PC-3 (cell line): Measurements from ENCODE around the gene UBE2S. TPM values are rescaled to one million over a fixed set of nuclear protein-coding genes. Genes with fewer than 3 reads are reported as not detected.

Source experiments
- ATAC-seq: fragments of 200-7000 bp; cut with Tn5 transposase; 2 replicates; pipeline ENCODE4 v1.9.1; 2020; ENCODE audit warnings: mild to moderate bottlenecking, moderate library complexity
- BruUV-seq: library from RNA; stranded (reverse); fragments of 400-500 nt; replicated peaks from 2 replicates; lab custom pipeline; 2021; lab: Mats Ljungman, UMichigan
- CTCF ChIA-PET: fragments of 300-600 bp; sonication (Branson Sonifier 250); formaldehyde crosslinking; loops from one replicate; lab custom pipeline; 2022; ENCODE audit warnings: antibody characterized with exemption; lab: Charles Lee
- POLR2A ChIA-PET: fragments of 300-600 bp; sonication (Branson Sonifier 250); formaldehyde crosslinking; loops from one replicate; lab custom pipeline; 2022; ENCODE audit warnings: antibody characterized with exemption; ENCODE audit not compliant: unreplicated experiment; lab: Charles Lee
- DNase-seq: peaks from one replicate; pipeline ENCODE4 v3.0.0-alpha.2; 2015
- H2AFZ ChIP-seq: fragments of 300-600 bp; sonication (generic); 2 replicates; pipeline ENCODE4 v1.6.0; 2016; ENCODE audit warnings: antibody characterized with exemption, low read length
- H3F3A ChIP-seq: fragments of 300-600 bp; sonication (generic); one replicate; pipeline ENCODE4 v1.6.0; 2017; ENCODE audit warnings: antibody characterized with exemption, low read length, control low read depth, mild to moderate bottlenecking; ENCODE audit not compliant: unreplicated experiment
- H3K27ac ChIP-seq: fragments of 300-600 bp; sonication (generic); 2 replicates; pipeline ENCODE4 v1.5.1; 2016; ENCODE audit warnings: mild to moderate bottlenecking, low read length
- H3K27me3 ChIP-seq: fragments of 300-600 bp; sonication (generic); 2 replicates; pipeline ENCODE4 v1.6.1; 2016; ENCODE audit warnings: low read length, mixed read lengths
- H3K36me3 ChIP-seq: fragments of 300-600 bp; sonication (generic); 2 replicates; pipeline ENCODE4 v1.6.1; 2016; ENCODE audit warnings: low read depth, mixed run types, low read length, mixed read lengths
- H3K4me1 ChIP-seq: fragments of 300-600 bp; sonication (generic); 2 replicates; pipeline ENCODE4 v1.5.1; 2016; ENCODE audit warnings: low read length; ENCODE audit not compliant: insufficient read depth
- H3K4me2 ChIP-seq: fragments of 300-600 bp; sonication (generic); 2 replicates; pipeline ENCODE4 v1.6.0; 2016; ENCODE audit warnings: low read length
- H3K4me3 ChIP-seq: fragments of 300-600 bp; sonication (generic); 2 replicates; pipeline ENCODE4 v1.5.1; 2016; ENCODE audit warnings: mild to moderate bottlenecking, low read length, mixed read lengths
- H3K79me2 ChIP-seq: fragments of 300-600 bp; sonication (generic); 2 replicates; pipeline ENCODE4 v1.6.1; 2017; ENCODE audit warnings: low read length, mixed read lengths
- H3K9ac ChIP-seq: fragments of 300-600 bp; sonication (generic); 2 replicates; pipeline ENCODE4 v1.6.0; 2016; ENCODE audit warnings: mild to moderate bottlenecking, low read length
- H3K9me2 ChIP-seq: fragments of 300-600 bp; sonication (generic); replicated peaks from 2 replicates; pipeline ENCODE4 v1.6.1; 2016; ENCODE audit warnings: mixed run types, low read length, mixed read lengths
- H3K9me3 ChIP-seq: fragments of 300-600 bp; sonication (generic); 2 replicates; pipeline ENCODE4 v1.6.1; 2016; ENCODE audit warnings: low read length, mixed read lengths
- H4K20me1 ChIP-seq: fragments of 300-600 bp; sonication (generic); 2 replicates; pipeline ENCODE4 v1.6.1; 2016; ENCODE audit warnings: low read length, mixed read lengths
- CTCF ChIP-seq: fragments of 300-600 bp; sonication (generic); conservative IDR thresholded peaks from 2 replicates; pipeline ENCODE4 v1.5.1; 2017; ENCODE audit warnings: antibody characterized with exemption, low read depth, mild to moderate bottlenecking, low read length
- EZH2 ChIP-seq: fragments of 300-600 bp; sonication (generic); IDR thresholded peaks from one replicate; pipeline ENCODE4 v1.6.1; 2017; ENCODE audit warnings: antibody characterized with exemption, mild to moderate bottlenecking, low read length; ENCODE audit not compliant: unreplicated experiment
- EZH2phosphoT487 ChIP-seq: fragments of 300-600 bp; sonication (generic); IDR thresholded peaks from 2 replicates; pipeline ENCODE4 v1.6.1; 2018; ENCODE audit warnings: mild to moderate bottlenecking, antibody characterized with exemption, low read length, borderline replicate concordance
- intact Hi-C: fragments of 100-400 bp; cut with micrococcal nuclease; formaldehyde crosslinking; loops from 2 replicates; pipeline ENCODE4 v1.9.0; 2023
- total RNA-seq: library from RNA; depleted of rRNA; stranded (reverse); fragments of >200 nt; gene quantifications from 2 replicates; pipeline ENCODE4 v1.2.3, GENCODE V29; 2014

The UBE2S gene
- total RNA-seq, 1 experiment from 2014 or later: 2,245 TPM

GRCh38 chr19:55383279-55384130 is 24.1 kb downstream of the UBE2S start:
- TF ChIP-seq EZH2 (no peak), CTCF (no peak), EZH2phosphoT487 (no peak)
- H2AFZ ChIP-seq: peak overlapping the region; percentile 69

GRCh38 chr19:55382522-55383054 is 25.0 kb downstream of the UBE2S start:
- ATAC-seq: no peak
- H3K4me3 ChIP-seq: peak overlapping the region; percentile 78
- H3K27ac ChIP-seq: no peak overlapping the region
- no peaks in the 10 kb centered on the region for H3K9me2 ChIP-seq
- peaks cover 19% of the 10 kb centered on the region for H3K36me3 ChIP-seq
- H4K20me1 ChIP-seq: peaks cover 16% of the 10 kb centered on the region
- DNase-seq: no peak
- no peak overlapping the region for H2AFZ ChIP-seq
- H3K4me1 ChIP-seq: peaks cover 30% of the 10 kb centered on the region
- peak overlapping the region; percentile 95 for H3K4me2 ChIP-seq
- intact Hi-C loops: loop anchor here (10.0 kb wide), 1 partner anchor 168 kb away; no protein-coding TSS in a partner anchor
- BruUV-seq: no TSS peak
- POLR2A ChIA-PET: interaction anchor here (0.5 kb wide), 1 partner anchor 105 kb away, joined by 3 read pairs; no protein-coding TSS in a partner anchor
- H3K79me2 ChIP-seq: peaks cover 50% of the 10 kb centered on the region
- no peaks in the 10 kb centered on the region for H3K9me3 ChIP-seq
- TF ChIP-seq CTCF (no peak), EZH2 (no peak), EZH2phosphoT487 (no peak)
- no peaks in the 10 kb centered on the region for H3K27me3 ChIP-seq
- H3F3A ChIP-seq: no peaks in the 10 kb centered on the region
- CTCF ChIA-PET: interaction anchor here (2.4 kb wide), 1 partner anchor 43 kb away, joined by 9 read pairs; the partner anchor contains the start of gene KMT5C
- H3K9ac ChIP-seq: peak overlapping the region; percentile 67; the same call in 1 of the 2 replicates

More at GRCh38 chr19:55383279-55384130, 24.1 kb downstream of the UBE2S start:
- H3K79me2 ChIP-seq: peaks cover 59% of the 10 kb centered on the region
- no peaks in the 10 kb centered on the region for H3K9me3 ChIP-seq
- peak overlapping the region; percentile 95 for H3K4me2 ChIP-seq
- no peaks in the 10 kb centered on the region for H3K9me2 ChIP-seq
- H3K4me3 ChIP-seq: peak overlapping the region; percentile 98
- peaks cover 39% of the 10 kb centered on the region for H3K4me1 ChIP-seq
- TSS peak; percentile 30 for BruUV-seq
- peaks cover 3% of the 10 kb centered on the region for H3F3A ChIP-seq
- H3K36me3 ChIP-seq: peaks cover 28% of the 10 kb centered on the region
- H3K27me3 ChIP-seq: no peaks in the 10 kb centered on the region
- H4K20me1 ChIP-seq: peaks cover 25% of the 10 kb centered on the region
- H3K9ac ChIP-seq: peak overlapping the region; percentile 95
- ATAC-seq: peak; percentile 12
- intact Hi-C loops: loop anchor here (2.0 to 10.0 kb wide), 2 partner anchors 45 to 169 kb away; partner anchors contain the start of gene KMT5C
- POLR2A ChIA-PET: interaction anchor here (0.6 to 1.4 kb wide), 2 partner anchors 29 to 44 kb away, joined by 3 to 8 read pairs; partner anchors contain the start of gene KMT5C
- DNase-seq: peak; percentile 71
- 0 out of 2 replicates have a peak overlapping the region, but pooled peaks have one; percentile 26 for H3K27ac ChIP-seq
- CTCF ChIA-PET: interaction anchor here (0.6 to 2.4 kb wide), 6 partner anchors 10 to 223 kb away, joined by 3 to 12 read pairs (median 4); partner anchors contain the start of gene KMT5C
